ENCODE data around the gene TDG.

The TDG gene

GRCh38 chr12:103960616-103961227 is 5.0 kb upstream of the TDG start:
- Histone ChIP-seq H3K79me2 (ENCODE audit: low read length) (peaks cover 37% of the 10 kb centered on the region), H4K20me1 (ENCODE audit: insufficient read depth, low read length) (no peaks in the 10 kb centered on the region), H3K4me2 (ENCODE audit: low read length) (no peak overlapping the region), H3K27me3 (ENCODE audit: low read depth, low read length) (no peaks in the 10 kb centered on the region), H3K4me1 (ENCODE audit: low read length) (peaks cover 31% of the 10 kb centered on the region), H3K27ac (ENCODE audit: low read length) (no peak overlapping the region), H3K9ac (ENCODE audit: low read length) (no peak overlapping the region), H2AFZ (ENCODE audit: low read depth, low read length) (no peak overlapping the region), H3K36me3 (replicated peaks; ENCODE audit: low read depth, low read length) (peaks cover 7% of the 10 kb centered on the region), H3K9me3 (ENCODE audit: insufficient read depth, low read length) (no peaks in the 10 kb centered on the region), H3K4me3 (ENCODE audit: low read length) (no peak overlapping the region)
- TF ChIP-seq CTCF (IDR thresholded peaks at IDR 0.05; ENCODE audit: low read depth, low read length) (no peak), EZH2phosphoT487 (IDR thresholded peaks at IDR 0.05; ENCODE audit: low read depth) (no peak)

GRCh38 chr12:103962493-103962892 is 3.2 kb upstream of the TDG start:
- Histone ChIP-seq H3K4me1 (ENCODE audit: low read length) (peaks cover 32% of the 10 kb centered on the region), H3K79me2 (ENCODE audit: low read length) (peaks cover 42% of the 10 kb centered on the region), H4K20me1 (ENCODE audit: insufficient read depth, low read length) (no peaks in the 10 kb centered on the region), H3K4me2 (ENCODE audit: low read length) (no peak overlapping the region), H3K9ac (ENCODE audit: low read length) (no peak overlapping the region), H3K27ac (ENCODE audit: low read length) (no peak overlapping the region), H3K36me3 (replicated peaks; ENCODE audit: low read depth, low read length) (peaks cover 7% of the 10 kb centered on the region), H3K9me3 (ENCODE audit: insufficient read depth, low read length) (no peaks in the 10 kb centered on the region), H2AFZ (ENCODE audit: low read depth, low read length) (no peak overlapping the region), H3K27me3 (ENCODE audit: low read depth, low read length) (no peaks in the 10 kb centered on the region), H3K4me3 (ENCODE audit: low read length) (no peak overlapping the region)
- no peak for TF ChIP-seq EZH2phosphoT487 (IDR thresholded peaks at IDR 0.05; ENCODE audit: low read depth)
- TF ChIP-seq CTCF (IDR thresholded peaks at IDR 0.05; ENCODE audit: low read depth, low read length) = no peak

DNA sequence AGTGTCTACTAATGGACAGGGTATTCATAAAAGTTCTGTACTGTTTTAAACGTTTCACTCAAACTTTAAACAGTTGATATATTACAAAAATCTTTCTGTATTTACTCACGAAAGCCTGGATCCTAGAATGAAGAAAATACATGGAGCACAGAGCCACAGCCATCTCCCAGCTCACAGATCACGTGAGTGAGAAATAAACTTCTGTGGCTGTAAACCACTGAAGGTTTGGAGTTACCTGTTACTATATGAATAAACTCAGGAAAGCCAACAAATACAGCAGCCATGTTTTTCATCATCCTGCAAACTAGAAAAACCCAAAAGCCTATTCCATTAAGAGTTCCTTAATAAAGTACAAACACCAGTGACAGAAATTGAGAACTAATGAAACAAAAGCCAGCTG is 867 bp upstream of the TDG start:
- peaks cover 18% of the 10 kb centered on the region for H3K36me3 ChIP-seq (replicated peaks; ENCODE audit: low read depth, low read length)
- H3K27ac ChIP-seq (ENCODE audit: low read length) = peak overlapping the region; percentile 85
- TF ChIP-seq EZH2phosphoT487 (IDR thresholded peaks at IDR 0.05; ENCODE audit: low read depth) (no peak), CTCF (IDR thresholded peaks at IDR 0.05; ENCODE audit: low read depth, low read length) (no peak)
- H3K4me2 ChIP-seq (ENCODE audit: low read length) = peak overlapping the region; percentile 95
- H4K20me1 ChIP-seq (ENCODE audit: insufficient read depth, low read length) = peaks cover 15% of the 10 kb centered on the region
- peak overlapping the region; percentile 88 for H3K4me3 ChIP-seq (ENCODE audit: low read length)
- no peaks in the 10 kb centered on the region for H3K27me3 ChIP-seq (ENCODE audit: low read depth, low read length)
- peak overlapping the region; percentile 98 for H3K9ac ChIP-seq (ENCODE audit: low read length)
- H3K9me3 ChIP-seq (ENCODE audit: insufficient read depth, low read length) = no peaks in the 10 kb centered on the region
- no peak overlapping the region for H2AFZ ChIP-seq (ENCODE audit: low read depth, low read length)
- H3K79me2 ChIP-seq (ENCODE audit: low read length) = peaks cover 65% of the 10 kb centered on the region
- peaks cover 20% of the 10 kb centered on the region for H3K4me1 ChIP-seq (ENCODE audit: low read length)

DNA sequence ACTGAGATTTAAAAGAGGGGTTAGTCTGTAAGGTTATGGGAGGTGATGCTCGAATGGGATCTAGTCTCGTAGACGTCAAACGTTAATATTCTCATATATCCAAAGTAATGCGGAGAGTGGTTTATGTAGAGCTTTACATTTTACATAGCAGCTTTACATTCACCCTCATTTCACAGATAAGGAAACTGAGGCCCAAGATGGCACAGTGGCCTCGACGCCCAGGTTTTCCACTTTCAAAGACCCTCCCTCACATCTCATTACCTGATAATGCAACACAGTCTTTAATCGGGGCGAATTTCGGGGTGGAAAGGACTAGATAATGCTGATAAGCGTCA is 450 bp upstream of the TDG start:
- Histone ChIP-seq H3K27ac (ENCODE audit: low read length) (peak overlapping the region; percentile 85), H3K36me3 (replicated peaks; ENCODE audit: low read depth, low read length) (peaks cover 18% of the 10 kb centered on the region), H4K20me1 (ENCODE audit: insufficient read depth, low read length) (peaks cover 16% of the 10 kb centered on the region), H3K4me3 (ENCODE audit: low read length) (peak overlapping the region; percentile 88), H3K9me3 (ENCODE audit: insufficient read depth, low read length) (no peaks in the 10 kb centered on the region), H3K4me2 (ENCODE audit: low read length) (peak overlapping the region; percentile 95), H2AFZ (ENCODE audit: low read depth, low read length) (peak overlapping the region; percentile 48; the same call in 1 of the 2 replicates), H3K9ac (ENCODE audit: low read length) (peak overlapping the region; percentile 98), H3K27me3 (ENCODE audit: low read depth, low read length) (no peaks in the 10 kb centered on the region), H3K4me1 (ENCODE audit: low read length) (peaks cover 16% of the 10 kb centered on the region), H3K79me2 (ENCODE audit: low read length) (peaks cover 69% of the 10 kb centered on the region)
- TF ChIP-seq EZH2phosphoT487 (IDR thresholded peaks at IDR 0.05; ENCODE audit: low read depth) (no peak), CTCF (IDR thresholded peaks at IDR 0.05; ENCODE audit: low read depth, low read length) (no peak)
